Neural cell (in vitro differentiated cells): ENCODE results near the gene FAM170B.

Source experiments
- CTCF ChIP-seq: fragments of 450-650 bp; IDR thresholded peaks from 2 replicates; pipeline ENCODE4 v1.5.1; 2014; ENCODE audit warnings: antibody characterized with exemption, mild to moderate bottlenecking, moderate library complexity; ENCODE audit not compliant: poor library complexity, severe bottlenecking
- EP300 ChIP-seq: fragments of 450-650 bp; conservative IDR thresholded peaks from 2 replicates; pipeline ENCODE4 v1.6.1; 2014; ENCODE audit warnings: antibody characterized with exemption, mild to moderate bottlenecking, moderate library complexity; ENCODE audit not compliant: poor library complexity, severe bottlenecking
- EZH2 ChIP-seq: fragments of 200-600, 300-800 bp; shearing (Covaris generic), sonication (generic); IDR thresholded peaks from 2 replicates; pipeline ENCODE4 v1.6.1; 2014; ENCODE audit warnings: antibody characterized with exemption, low read length, borderline replicate concordance, mild to moderate bottlenecking; ENCODE audit not compliant: insufficient read depth, poor library complexity, severe bottlenecking
- POLR2AphosphoS5 ChIP-seq: IDR thresholded peaks from 2 replicates; pipeline ENCODE4 v1.6.1; 2012
- REST ChIP-seq: IDR thresholded peaks from 2 replicates; pipeline ENCODE4 v1.6.1; 2012; ENCODE audit warnings: borderline replicate concordance
- TAF1 ChIP-seq: IDR thresholded peaks from 2 replicates; pipeline ENCODE4 v1.6.1; 2012; ENCODE audit warnings: low read depth

- TF ChIP-seq CTCF, result no peak
- no peak for TF ChIP-seq REST
- no peak for TF ChIP-seq EZH2
- TF ChIP-seq POLR2AphosphoS5, result no peak
- TF ChIP-seq TAF1, result no peak
- TF ChIP-seq EP300, result no peak
These were observed 24.0 kb downstream of the FAM170B start for GRCh38 chr10:49109669-49110340.
